Hepatocyte (in vitro differentiated cells): Measurements from ENCODE around the gene C6orf89. TPM values are rescaled to one million over a fixed set of nuclear protein-coding genes. Genes with fewer than 3 reads are reported as not detected.

ENCODE experiments used
- DNase-seq: peaks from one replicate; pipeline ENCODE4 v3.0.0-alpha.2; 2016; ENCODE audit warnings: low spot score
- H2AFZ ChIP-seq: fragments of 200-600 bp; sonication (generic); 2 replicates; pipeline ENCODE4 v1.6.0; 2016; ENCODE audit warnings: antibody characterized with exemption, mild to moderate bottlenecking
- H3K27ac ChIP-seq: fragments of 200-600 bp; sonication (generic); 2 replicates; pipeline ENCODE4 v1.5.1; 2016; ENCODE audit warnings: mild to moderate bottlenecking
- H3K27me3 ChIP-seq: fragments of 200-600 bp; sonication (generic); 2 replicates; pipeline ENCODE4 v1.6.1; 2016
- H3K36me3 ChIP-seq: fragments of 200-600 bp; sonication (generic); replicated peaks from 2 replicates; pipeline ENCODE4 v1.5.1; 2016; ENCODE audit warnings: low read depth; ENCODE audit not compliant: insufficient read depth
- H3K4me1 ChIP-seq: fragments of 200-600 bp; sonication (generic); 2 replicates; pipeline ENCODE4 v1.5.1; 2016; ENCODE audit warnings: mild to moderate bottlenecking, moderate library complexity; ENCODE audit not compliant: insufficient read depth
- H3K4me2 ChIP-seq: fragments of 200-600 bp; sonication (generic); 2 replicates; pipeline ENCODE4 v1.6.0; 2016
- H3K4me3 ChIP-seq: fragments of 200-600 bp; sonication (generic); 2 replicates; pipeline ENCODE4 v1.5.1; 2016; ENCODE audit warnings: mild to moderate bottlenecking
- H3K79me2 ChIP-seq: fragments of 200-600 bp; sonication (generic); 2 replicates; pipeline ENCODE4 v1.6.0; 2017; ENCODE audit warnings: mild to moderate bottlenecking
- H3K9me2 ChIP-seq: fragments of 200-600 bp; sonication (generic); replicated peaks from 2 replicates; pipeline ENCODE4 v1.6.0; 2017; ENCODE audit warnings: mild to moderate bottlenecking; ENCODE audit not compliant: insufficient read depth
- H3K9me3 ChIP-seq: fragments of 200-600 bp; sonication (generic); 2 replicates; pipeline ENCODE4 v1.5.1; 2016; ENCODE audit warnings: low read depth, mild to moderate bottlenecking
- H4K20me1 ChIP-seq: fragments of 200-600 bp; sonication (generic); 2 replicates; pipeline ENCODE4 v1.6.0; 2016; ENCODE audit warnings: mild to moderate bottlenecking; ENCODE audit not compliant: insufficient read depth, poor library complexity, severe bottlenecking
- CTCF ChIP-seq: fragments of 200-600 bp; sonication (generic); IDR thresholded peaks from 2 replicates; pipeline ENCODE4 v1.5.1; 2016; ENCODE audit warnings: antibody characterized with exemption, mild to moderate bottlenecking; ENCODE audit not compliant: poor library complexity
- EZH2 ChIP-seq: fragments of 200-600 bp; sonication (generic); IDR thresholded peaks from 2 replicates; pipeline ENCODE4 v1.6.1; 2016; ENCODE audit warnings: antibody characterized with exemption, mild to moderate bottlenecking, borderline replicate concordance
- EZH2phosphoT487 ChIP-seq: fragments of 200-600 bp; sonication (generic); IDR thresholded peaks from one replicate; pipeline ENCODE4 v1.6.1; 2018; ENCODE audit warnings: antibody characterized with exemption, mild to moderate bottlenecking, low read depth, moderate library complexity; ENCODE audit not compliant: unreplicated experiment, severe bottlenecking
- WGBS: methylation state at CpG from one replicate; pipeline ENCODE4 v1.1.6; 2016; ENCODE audit warnings: low lambda C conversion rate; ENCODE audit errors: missing lambda C conversion rate; 5-methylcytosine and 5-hydroxymethylcytosine counted together
- polyA plus RNA-seq: library from polyadenylated mRNA; unstranded; fragments of >200 nt; fragmentation: Nextera tagmentation; extraction: Ambion mirVana; gene quantifications from 2 replicates; pipeline ENCODE4 v1.2.1, GENCODE V29; 2016
- total RNA-seq: library from RNA; depleted of rRNA; stranded (reverse); fragments of >200 nt; gene quantifications from 2 replicates; pipeline ENCODE4 v1.2.3, GENCODE V29; 2014

C6orf89 gene, protein sequence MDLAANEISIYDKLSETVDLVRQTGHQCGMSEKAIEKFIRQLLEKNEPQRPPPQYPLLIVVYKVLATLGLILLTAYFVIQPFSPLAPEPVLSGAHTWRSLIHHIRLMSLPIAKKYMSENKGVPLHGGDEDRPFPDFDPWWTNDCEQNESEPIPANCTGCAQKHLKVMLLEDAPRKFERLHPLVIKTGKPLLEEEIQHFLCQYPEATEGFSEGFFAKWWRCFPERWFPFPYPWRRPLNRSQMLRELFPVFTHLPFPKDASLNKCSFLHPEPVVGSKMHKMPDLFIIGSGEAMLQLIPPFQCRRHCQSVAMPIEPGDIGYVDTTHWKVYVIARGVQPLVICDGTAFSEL
- total RNA-seq (39.6 and 44.8 TPM in 2 replicates), polyA plus RNA-seq (39.2 and 45.2 TPM in 2 replicates)

- WGBS, result 6% methylated on average over 34 of the region's 48 CpGs
- H3K4me3 ChIP-seq, result peak within 1 kb of the TSS; percentile 41
- TF ChIP-seq CTCF (peak; percentile 92), EZH2phosphoT487 (no peak), EZH2 (no peak)
- H3K79me2 ChIP-seq, result peaks cover 46% of the 10 kb centered on the region
- no peaks in the 10 kb centered on the region for H3K9me3 ChIP-seq
- H4K20me1 ChIP-seq, result no peaks in the 10 kb centered on the region
- DNase-seq, result peak; percentile 98
- H3K36me3 ChIP-seq, result no peaks in the 10 kb centered on the region
- peak within 1 kb of the TSS; percentile 72 for H2AFZ ChIP-seq
- peaks cover 7% of the 10 kb centered on the region for H3K4me1 ChIP-seq
- H3K9me2 ChIP-seq, result no peaks in the 10 kb centered on the region
- H3K4me2 ChIP-seq, result peak within 1 kb of the TSS; percentile 78
- H3K27me3 ChIP-seq, result no peaks in the 10 kb centered on the region
- peak within 1 kb of the TSS; percentile 80 for H3K27ac ChIP-seq
Observed at GRCh38 chr6:36885461-36886401, at the start of gene C6orf89. Gene C6orf89, plus strand, starts transcription at chr6:36885952. Its CDS starts 13,493 bp downstream, at chr6:36899445.

DNA sequence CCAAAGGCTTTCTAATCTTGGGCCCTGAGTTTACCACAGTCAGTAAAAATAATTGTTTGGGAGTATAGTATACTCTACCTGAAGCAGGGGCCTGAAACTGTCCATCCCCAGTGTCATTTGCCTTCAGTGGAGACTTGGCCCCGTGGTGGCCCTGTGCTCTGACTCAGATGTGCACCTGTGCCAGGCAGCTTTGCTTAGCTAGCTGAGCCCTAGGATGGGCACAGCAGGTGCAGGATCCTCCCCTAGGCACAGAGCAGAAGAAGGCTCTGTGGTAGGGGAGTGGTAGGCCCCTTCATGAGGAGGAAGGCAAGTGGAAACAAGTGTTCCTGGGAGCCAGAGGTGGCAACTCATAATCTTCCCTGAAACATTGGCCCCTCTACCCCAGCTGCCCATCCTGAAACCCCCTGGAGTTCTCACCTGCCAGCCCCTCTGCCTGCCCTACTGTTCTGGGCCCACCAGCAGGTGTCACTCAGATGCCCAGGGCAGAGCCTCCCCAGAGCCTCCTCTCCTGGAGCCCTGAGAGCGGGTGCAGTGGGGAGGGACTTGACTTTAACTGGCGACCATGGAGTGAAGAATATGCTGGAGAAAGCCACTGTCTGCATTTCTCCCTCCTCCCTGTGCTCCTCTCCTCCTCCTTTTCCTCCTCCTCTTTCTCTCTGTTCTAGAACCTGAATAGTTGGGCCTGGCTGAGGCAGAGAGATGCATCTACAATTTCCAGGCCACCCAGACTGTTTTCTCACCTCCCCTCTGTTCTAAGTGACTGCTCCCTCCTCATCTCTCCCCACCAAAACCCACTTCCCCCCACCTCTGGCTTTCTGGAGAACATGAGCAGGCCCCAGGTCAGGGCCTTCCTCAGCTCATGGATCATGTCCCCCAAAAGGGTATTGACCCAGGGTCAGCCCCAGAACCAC lies 49.4 kb upstream of the C6orf89 start:
- Histone ChIP-seq H3K4me2 (no peak overlapping the region), H3K79me2 (no peaks in the 10 kb centered on the region), H3K9me2 (no peaks in the 10 kb centered on the region), H4K20me1 (no peaks in the 10 kb centered on the region), H3K9me3 (no peaks in the 10 kb centered on the region), H2AFZ (no peak overlapping the region), H3K36me3 (no peaks in the 10 kb centered on the region), H3K4me1 (peaks cover 14% of the 10 kb centered on the region), H3K4me3 (no peak overlapping the region), H3K27me3 (peaks cover 29% of the 10 kb centered on the region), H3K27ac (no peak overlapping the region)
- DNase-seq, result no peak
- TF ChIP-seq EZH2 (no peak), CTCF (no peak), EZH2phosphoT487 (no peak)
- 85% methylated on average over 3 of the region's 3 CpGs for WGBS

GRCh38 chr6:36837022-36837339 lies 48.8 kb upstream of the C6orf89 start:
- Histone ChIP-seq H3K9me3 (no peaks in the 10 kb centered on the region), H2AFZ (no peak overlapping the region), H3K27ac (no peak overlapping the region), H3K4me1 (peaks cover 14% of the 10 kb centered on the region), H4K20me1 (no peaks in the 10 kb centered on the region), H3K4me3 (no peak overlapping the region), H3K79me2 (no peaks in the 10 kb centered on the region), H3K36me3 (no peaks in the 10 kb centered on the region), H3K9me2 (no peaks in the 10 kb centered on the region), H3K27me3 (peaks cover 29% of the 10 kb centered on the region), H3K4me2 (no peak overlapping the region)
- TF ChIP-seq CTCF, result no peak
- no peak for TF ChIP-seq EZH2phosphoT487
- no peak for TF ChIP-seq EZH2
- WGBS, result 92% methylated on average over 2 of the region's 2 CpGs
- no peak for DNase-seq
